HepG2 (cell line): ENCODE data around the gene C4BPA. TPM values are rescaled to one million over a fixed set of nuclear protein-coding genes. Genes with fewer than 3 reads are reported as not detected.
A peak's percentile ranks its signal among the peaks of the same experiment; 100 is the strongest.

ENCODE experiments used
- BRF2 ChIP-seq: sonication (generic); formaldehyde crosslinking; IDR thresholded peaks from 2 replicates; pipeline ENCODE4 v1.8.1; 2022; ENCODE audit warnings: mild to moderate bottlenecking, missing genetic modification reagents
- DBP ChIP-seq: sonication (generic); formaldehyde crosslinking; IDR thresholded peaks from 2 replicates; pipeline ENCODE4 v1.4.0; 2020; ENCODE audit warnings: missing genetic modification reagents; ENCODE audit errors: not compliant biosample characterization
- DRAP1 ChIP-seq: IDR thresholded peaks from 2 replicates; pipeline ENCODE4 v1.6.1; 2016; ENCODE audit warnings: missing genetic modification reagents, missing compliant biosample characterization
- ETV6 ChIP-seq: sonication (generic); formaldehyde crosslinking; conservative IDR thresholded peaks from 2 replicates; pipeline ENCODE4 v1.4.0; 2020; ENCODE audit warnings: missing genetic modification reagents
- FOXO4 ChIP-seq: sonication (generic); formaldehyde crosslinking; conservative IDR thresholded peaks from 2 replicates; pipeline ENCODE4 v1.8.1; 2023; ENCODE audit warnings: missing genetic modification reagents
- HNRNPK ChIP-seq: fragments of 200-400 bp; formaldehyde crosslinking; IDR thresholded peaks from 2 replicates; pipeline ENCODE4 v1.6.1; 2018; ENCODE audit warnings: low read length, low read depth, moderate library complexity, mild to moderate bottlenecking; ENCODE audit not compliant: poor library complexity, severe bottlenecking
- KLF16 ChIP-seq, 2 experiments: sonication (generic) in 1 of 2; formaldehyde crosslinking in 1 of 2; IDR thresholded peaks; 2 replicates each; pipeline versions ENCODE4 v1.6.1 to v1.8.0; 2016 to 2023; ENCODE audit warnings: missing genetic modification reagents in 2 of 2, missing compliant biosample characterization in 1 of 2
- NCOA5 ChIP-seq: sonication (generic); formaldehyde crosslinking; IDR thresholded peaks from 2 replicates; pipeline ENCODE4 v1.4.0; 2020; ENCODE audit warnings: missing genetic modification reagents
- SAP130 ChIP-seq: IDR thresholded peaks from 2 replicates; pipeline ENCODE4 v1.6.1; 2016; ENCODE audit warnings: low read depth
- SP4 ChIP-seq: sonication (generic); formaldehyde crosslinking; IDR thresholded peaks from 2 replicates; pipeline ENCODE4 v1.8.1; 2023; ENCODE audit warnings: mild to moderate bottlenecking, missing genetic modification reagents
- TFDP1 ChIP-seq: IDR thresholded peaks from 2 replicates; pipeline ENCODE4 v1.6.1; 2016; ENCODE audit warnings: missing compliant biosample characterization, missing genetic modification reagents, borderline replicate concordance
- ZBTB39 ChIP-seq: sonication (generic); formaldehyde crosslinking; IDR thresholded peaks from 2 replicates; pipeline ENCODE4 v1.5.0; 2020; ENCODE audit warnings: missing genetic modification reagents
- ZHX1 ChIP-seq: sonication (generic); formaldehyde crosslinking; IDR thresholded peaks from 2 replicates; pipeline ENCODE4 v1.8.1; 2022; ENCODE audit warnings: low read depth, mild to moderate bottlenecking, missing genetic modification reagents
- ZNF10 ChIP-seq: sonication (generic); formaldehyde crosslinking; IDR thresholded peaks from 2 replicates; pipeline ENCODE4 v1.4.0; 2020; ENCODE audit warnings: mild to moderate bottlenecking, low read depth, missing genetic modification reagents, borderline replicate concordance
- ZNF329 ChIP-seq: sonication (generic); formaldehyde crosslinking; IDR thresholded peaks from 2 replicates; pipeline ENCODE4 v1.9.0; 2021; ENCODE audit warnings: low read depth, mild to moderate bottlenecking, missing genetic modification reagents
- ZNF33A ChIP-seq: sonication (generic); formaldehyde crosslinking; IDR thresholded peaks from 2 replicates; pipeline ENCODE4 v1.5.1; 2020; ENCODE audit warnings: missing genetic modification reagents, mild to moderate bottlenecking, moderate library complexity, borderline replicate concordance
- ZNF775 ChIP-seq: sonication (generic); formaldehyde crosslinking; IDR thresholded peaks from 2 replicates; pipeline ENCODE4 v1.4.0; 2020; ENCODE audit warnings: missing genetic modification reagents, mild to moderate bottlenecking, moderate library complexity, borderline replicate concordance
- ZSCAN29 ChIP-seq: sonication (generic); formaldehyde crosslinking; conservative IDR thresholded peaks from 2 replicates; pipeline ENCODE4 v1.4.0; 2020; ENCODE audit warnings: mild to moderate bottlenecking, missing genetic modification reagents
- polyA plus RNA-seq, 8 experiments: library from polyadenylated mRNA; depleted of rRNA in 3 of 8; stranded (reverse) in 7 of 8; unstranded in 1 of 8; fragments of >200 nt; fragmentation: Illumina TruSeq in 4 of 8; extraction: Trizol in 4 of 8; gene quantifications; 2 replicates each; pipeline versions ENCODE4 v1.2.1 to v1.2.3, GENCODE V29; 2011 to 2016; ENCODE audit warnings: low read depth in 4 of 8, missing spikeins in 1 of 8, mixed read lengths in 1 of 8; ENCODE audit not compliant: insufficient read depth in 1 of 8
- total RNA-seq, 5 experiments: library from RNA; depleted of rRNA; stranded (reverse); fragments of >200 nt; fragmentation: Illumina TruSeq; extraction: Trizol; gene quantifications; 2 replicates each; pipeline ENCODE4 v1.2.3, GENCODE V29; 2016; ENCODE audit warnings: low read depth in 1 of 5

The C4BPA gene
- total and polyA plus RNA-seq, 2 of the 13 experiments (the other 11 are each of a cell fraction or from before 2014, with no cell fraction given): 32.1 to 60.1 TPM

GRCh38 chr1:207152792-207153468 is 48.9 kb downstream of the C4BPA start (continued):
- TF ChIP-seq ZBTB39 (no peak), DBP (CRISPR knock-in tag) (no peak), KLF16 (CRISPR knock-in tag; IDR thresholded peaks at IDR 0.05) (peak in 1 of 2 experiments; percentile 57; a peak in 1 of 4 replicates), ZHX1 (CRISPR knock-in tag) (no peak), SAP130 (CRISPR knock-in tag) (peak; percentile 48; the same call in 1 of the 2 replicates), ZSCAN29 (CRISPR knock-in tag) (no peak), ETV6 (CRISPR knock-in tag) (no peak), ZNF329 (no peak), DRAP1 (CRISPR knock-in tag) (0 out of 2 replicates have a peak, but pooled peaks have one; percentile 25), TFDP1 (no peak), ZNF775 (CRISPR knock-in tag) (no peak), HNRNPK (no peak), FOXO4 (no peak), ZNF10 (no peak), SP4 (no peak), ZNF33A (no peak), BRF2 (CRISPR knock-in tag) (peak; percentile 61; the same call in 1 of the 2 replicates), NCOA5 (no peak)
